HCT116 (cell line): ENCODE results near the gene GDI1. TPM values are rescaled to one million over a fixed set of nuclear protein-coding genes. Genes with fewer than 3 reads are reported as not detected.

ENCODE experiments used
- ATAC-seq: fragments of 200-7000 bp; cut with Tn5 transposase; 2 replicates; pipeline ENCODE4 v1.9.1; 2020; ENCODE audit warnings: mild to moderate bottlenecking, moderate library complexity
- BruUV-seq: library from RNA; stranded (reverse); fragments of 400-500 nt; replicated peaks from 2 replicates; lab custom pipeline; 2021; lab: Mats Ljungman, UMichigan
- CTCF ChIA-PET: fragments of 300-600 bp; sonication (Branson Sonifier 250); formaldehyde crosslinking; loops from one replicate; lab custom pipeline; 2021; ENCODE audit warnings: antibody characterized with exemption; lab: Charles Lee
- POLR2A ChIA-PET: fragments of 300-600, 350-600 bp; sonication (Branson Sonifier 250); formaldehyde crosslinking; loops from one replicate; lab custom pipeline; 2021; ENCODE audit warnings: antibody characterized with exemption; lab: Charles Lee
- RAD21 ChIA-PET, 2 experiments: fragments of 300-600 bp; sonication (Branson Sonifier 250); formaldehyde crosslinking; loops; one replicate each; lab custom pipeline; 2023; ENCODE audit warnings: low total read pairs in 2 of 2; ENCODE audit not compliant: uncharacterized antibody in 2 of 2, unreplicated experiment in 2 of 2, low non-redundant PET in 1 of 2; lab: Charles Lee
- DNase-seq: peaks from one replicate; pipeline ENCODE4 v3.0.0-alpha.2; 2010; ENCODE audit warnings: low read depth, low spot score
- H2AFZ ChIP-seq: fragments of 200-600 bp; shearing (Covaris generic), sonication (generic); 2 replicates; pipeline ENCODE4 v1.6.1; 2017; ENCODE audit warnings: low read depth, mixed run types, mixed read lengths, antibody characterized with exemption, low read length; ENCODE audit not compliant: poor library complexity, severe bottlenecking
- H3K27ac ChIP-seq: 2 replicates; pipeline ENCODE4 v1.5.1; 2012; ENCODE audit warnings: low read depth, low read length
- H3K27me3 ChIP-seq: fragments of 200-600 bp; sonication (generic); 2 replicates; pipeline ENCODE4 v1.6.1; 2016; ENCODE audit warnings: mixed run types, low read length, mixed read lengths; ENCODE audit not compliant: insufficient read depth
- H3K36me3 ChIP-seq, 2 experiments: fragments of 200-500 bp in 1 of 2; fragments of 200-600 bp in 1 of 2; sonication (Bioruptor generic) in 1 of 2; sonication (generic) in 1 of 2; 2 replicates each; pipeline versions ENCODE4 v1.5.1 to v1.6.1; 2014 to 2016; ENCODE audit warnings: low read length in 2 of 2, inconsistent platforms in 1 of 2, mixed read lengths in 1 of 2, mixed run types in 1 of 2; ENCODE audit not compliant: insufficient read depth in 2 of 2, control insufficient read depth in 1 of 2
- H3K4me1 ChIP-seq, 2 experiments: fragments of 200-600 bp in 1 of 2; sonication (generic) in 1 of 2; 2 replicates each; pipeline versions ENCODE4 v1.5.1 to v1.6.1; 2012 to 2017; ENCODE audit warnings: low read length in 2 of 2, inconsistent platforms in 1 of 2, mild to moderate bottlenecking in 1 of 2, mixed read lengths in 1 of 2, mixed run types in 1 of 2, moderate library complexity in 1 of 2; ENCODE audit not compliant: insufficient read depth in 2 of 2, control insufficient read depth in 1 of 2
- H3K4me2 ChIP-seq: fragments of 200-600 bp; sonication (generic); 2 replicates; pipeline ENCODE4 v1.6.1; 2017; ENCODE audit warnings: mixed run types, low read length, mixed read lengths
- H3K4me3 ChIP-seq, 2 experiments: fragments of 200-600 bp in 1 of 2; sonication (generic) in 1 of 2; replicated peaks in 1 of 2; 2 replicates each; pipeline ENCODE4 v1.5.1; 2011 to 2016; ENCODE audit warnings: low read length in 2 of 2, control low read depth in 1 of 2, low read depth in 1 of 2, mild to moderate bottlenecking in 1 of 2, mixed read lengths in 1 of 2, mixed run types in 1 of 2
- H3K79me2 ChIP-seq: fragments of 200-600 bp; sonication (generic); 2 replicates; pipeline ENCODE4 v1.6.1; 2017; ENCODE audit warnings: mild to moderate bottlenecking, mixed run types, low read length, moderate library complexity, mixed read lengths; ENCODE audit not compliant: insufficient read depth
- H3K9ac ChIP-seq: fragments of 200-600 bp; sonication (generic); 2 replicates; pipeline ENCODE4 v1.6.1; 2016; ENCODE audit warnings: low read length, mixed read lengths
- H3K9me2 ChIP-seq: fragments of 200-600 bp; sonication (generic), shearing (Covaris generic); 2 replicates; pipeline ENCODE4 v1.6.1; 2017; ENCODE audit warnings: mixed run types, mild to moderate bottlenecking, moderate library complexity; ENCODE audit not compliant: insufficient read depth
- H3K9me3 ChIP-seq, 2 experiments: fragments of 200-500 bp in 1 of 2; fragments of 200-600 bp in 1 of 2; sonication (Bioruptor generic) in 1 of 2; sonication (generic) in 1 of 2; 2 replicates each; pipeline ENCODE4 v1.6.1; 2014 to 2017; ENCODE audit warnings: low read length in 2 of 2, mixed read lengths in 2 of 2, inconsistent platforms in 1 of 2, low read depth in 1 of 2, mild to moderate bottlenecking in 1 of 2, mixed run types in 1 of 2, moderate library complexity in 1 of 2; ENCODE audit not compliant: control insufficient read depth in 1 of 2, insufficient read depth in 1 of 2
- H4K20me1 ChIP-seq: fragments of 200-600 bp; sonication (generic), shearing (Covaris generic); 2 replicates; pipeline ENCODE4 v1.6.1; 2017; ENCODE audit warnings: mixed run types, mild to moderate bottlenecking, moderate library complexity; ENCODE audit not compliant: insufficient read depth
- CBX3 ChIP-seq: IDR thresholded peaks from 2 replicates; pipeline ENCODE4 v1.6.1; 2012; ENCODE audit warnings: low read depth
- CEBPB ChIP-seq: IDR thresholded peaks from 2 replicates; pipeline ENCODE4 v1.6.1; 2012; ENCODE audit warnings: low read depth
- CTCF ChIP-seq, 3 experiments: fragments of 200-600 bp in 1 of 3; sonication (generic) in 1 of 3; IDR thresholded peaks in 2 of 3; conservative IDR thresholded peaks in 1 of 3; 2 replicates each; pipeline ENCODE4 v1.5.1; 2012 to 2017; ENCODE audit warnings: low read depth in 2 of 3, low read length in 2 of 3, antibody characterized with exemption in 1 of 3, borderline replicate concordance in 1 of 3, control low read depth in 1 of 3, mild to moderate bottlenecking in 1 of 3, mixed read lengths in 1 of 3, mixed run types in 1 of 3, moderate library complexity in 1 of 3; ENCODE audit not compliant: insufficient read depth in 1 of 3
- EGR1 ChIP-seq: IDR thresholded peaks from 2 replicates; pipeline ENCODE4 v1.6.1; 2012; ENCODE audit warnings: low read depth
- ELF1 ChIP-seq: IDR thresholded peaks from 2 replicates; pipeline ENCODE4 v1.6.1; 2012; ENCODE audit warnings: low read depth, borderline replicate concordance
- FOSL1 ChIP-seq: IDR thresholded peaks from 2 replicates; pipeline ENCODE4 v1.6.1; 2012; ENCODE audit warnings: low read depth
- MAX ChIP-seq: IDR thresholded peaks from 2 replicates; pipeline ENCODE4 v1.6.1; 2012
- POLR2A ChIP-seq: IDR thresholded peaks from 2 replicates; pipeline ENCODE4 v1.7.0; 2011; ENCODE audit warnings: borderline replicate concordance; ENCODE audit not compliant: insufficient read depth, insufficient read length; ENCODE audit errors: extremely low read depth
- RAD21 ChIP-seq: IDR thresholded peaks from 2 replicates; pipeline ENCODE4 v1.6.1; 2012; ENCODE audit warnings: low read depth, mild to moderate bottlenecking
- SIN3A ChIP-seq: IDR thresholded peaks from 2 replicates; pipeline ENCODE4 v1.6.1; 2012; ENCODE audit warnings: low read depth
- TCF7L2 ChIP-seq: IDR thresholded peaks from 2 replicates; pipeline ENCODE4 v1.7.0; 2011; ENCODE audit warnings: borderline replicate concordance, inconsistent platforms; ENCODE audit not compliant: insufficient read depth, insufficient read length; ENCODE audit errors: extremely low read depth
- YY1 ChIP-seq: IDR thresholded peaks from 2 replicates; pipeline ENCODE4 v1.6.1; 2011; ENCODE audit warnings: low read length, low read depth, moderate library complexity, mild to moderate bottlenecking; ENCODE audit not compliant: insufficient replicate concordance; ENCODE audit errors: extremely low read depth
- ZFX ChIP-seq: fragments of 450-650 bp; IDR thresholded peaks from 2 replicates; pipeline ENCODE4 v1.6.1; 2017
- intact Hi-C: fragments of 100-400 bp; cut with micrococcal nuclease; formaldehyde crosslinking; loops from 2 replicates; pipeline ENCODE4 v1.10.0; 2022
- total RNA-seq: library from RNA; stranded (reverse); gene quantifications from one replicate; pipeline ENCODE4 v1.2.1, GENCODE V29; 2021; ENCODE audit not compliant: unreplicated experiment
- TF ChIP-seq, protein P1 (sequence below): IDR thresholded peaks from 2 replicates; pipeline ENCODE4 v1.6.1; 2012
- TF ChIP-seq, protein P2 (sequence below): IDR thresholded peaks from 2 replicates; pipeline ENCODE4 v1.6.1; 2012; ENCODE audit warnings: low read depth

The GDI1 gene
- total RNA-seq, 1 experiment from 2014 or later, result 122 TPM

GRCh38 chrX:154460326-154460725 is 23.4 kb downstream of the GDI1 start:
- H3K36me3 ChIP-seq, result peaks cover 0 to 4% of the 10 kb centered on the region in 2 experiments; a peak in 1 of 4 replicates
- intact Hi-C loops, result no loop called here
- H3K9me3 ChIP-seq, result no peaks in the 10 kb centered on the region
- POLR2A ChIA-PET, result no interaction called here
- peaks cover 7 to 12% of the 10 kb centered on the region in 2 experiments; a peak in 1 of 4 replicates for H3K4me1 ChIP-seq
- TF ChIP-seq RAD21 (no peak), FOSL1 (no peak), EGR1 (no peak), TCF7L2 (no peak), ELF1 (no peak), SIN3A (no peak), POLR2A (no peak), MAX (no peak), ZFX (no peak), CBX3 (no peak), CTCF (IDR thresholded peaks at IDR 0.05 in 2 of 3, conservative IDR thresholded peaks at IDR 0.05 in 1 of 3; ENCODE audit: borderline replicate concordance in 1 of 3, insufficient read depth in 1 of 3, low read depth in 2 of 3, low read length in 2 of 3) (no peak), YY1 (no peak), CEBPB (no peak)
- TF ChIP-seq, protein P1, sequence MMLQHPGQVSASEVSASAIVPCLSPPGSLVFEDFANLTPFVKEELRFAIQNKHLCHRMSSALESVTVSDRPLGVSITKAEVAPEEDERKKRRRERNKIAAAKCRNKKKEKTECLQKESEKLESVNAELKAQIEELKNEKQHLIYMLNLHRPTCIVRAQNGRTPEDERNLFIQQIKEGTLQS, result no peak
- TF ChIP-seq, protein P2, sequence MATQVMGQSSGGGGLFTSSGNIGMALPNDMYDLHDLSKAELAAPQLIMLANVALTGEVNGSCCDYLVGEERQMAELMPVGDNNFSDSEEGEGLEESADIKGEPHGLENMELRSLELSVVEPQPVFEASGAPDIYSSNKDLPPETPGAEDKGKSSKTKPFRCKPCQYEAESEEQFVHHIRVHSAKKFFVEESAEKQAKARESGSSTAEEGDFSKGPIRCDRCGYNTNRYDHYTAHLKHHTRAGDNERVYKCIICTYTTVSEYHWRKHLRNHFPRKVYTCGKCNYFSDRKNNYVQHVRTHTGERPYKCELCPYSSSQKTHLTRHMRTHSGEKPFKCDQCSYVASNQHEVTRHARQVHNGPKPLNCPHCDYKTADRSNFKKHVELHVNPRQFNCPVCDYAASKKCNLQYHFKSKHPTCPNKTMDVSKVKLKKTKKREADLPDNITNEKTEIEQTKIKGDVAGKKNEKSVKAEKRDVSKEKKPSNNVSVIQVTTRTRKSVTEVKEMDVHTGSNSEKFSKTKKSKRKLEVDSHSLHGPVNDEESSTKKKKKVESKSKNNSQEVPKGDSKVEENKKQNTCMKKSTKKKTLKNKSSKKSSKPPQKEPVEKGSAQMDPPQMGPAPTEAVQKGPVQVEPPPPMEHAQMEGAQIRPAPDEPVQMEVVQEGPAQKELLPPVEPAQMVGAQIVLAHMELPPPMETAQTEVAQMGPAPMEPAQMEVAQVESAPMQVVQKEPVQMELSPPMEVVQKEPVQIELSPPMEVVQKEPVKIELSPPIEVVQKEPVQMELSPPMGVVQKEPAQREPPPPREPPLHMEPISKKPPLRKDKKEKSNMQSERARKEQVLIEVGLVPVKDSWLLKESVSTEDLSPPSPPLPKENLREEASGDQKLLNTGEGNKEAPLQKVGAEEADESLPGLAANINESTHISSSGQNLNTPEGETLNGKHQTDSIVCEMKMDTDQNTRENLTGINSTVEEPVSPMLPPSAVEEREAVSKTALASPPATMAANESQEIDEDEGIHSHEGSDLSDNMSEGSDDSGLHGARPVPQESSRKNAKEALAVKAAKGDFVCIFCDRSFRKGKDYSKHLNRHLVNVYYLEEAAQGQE, result no peak
- CTCF ChIA-PET, result no interaction called here
- H3K4me3 ChIP-seq, result no peak overlapping the region
- H3K27me3 ChIP-seq, result no peaks in the 10 kb centered on the region
- H3K9ac ChIP-seq, result no peak overlapping the region
- RAD21 ChIA-PET, result no interaction called here
- DNase-seq (no peak), ATAC-seq (no peak)
- no peak overlapping the region for H3K27ac ChIP-seq
- H4K20me1 ChIP-seq, result no peaks in the 10 kb centered on the region
- H3K9me2 ChIP-seq, result no peaks in the 10 kb centered on the region
- no TSS peak for BruUV-seq
- H3K79me2 ChIP-seq, result peaks cover 24% of the 10 kb centered on the region
- H3K4me2 ChIP-seq, result no peak overlapping the region
- H2AFZ ChIP-seq, result no peak overlapping the region
